OCI-LY3 (cell line): ENCODE measurements around the gene ACSL4.
"Not testable (repeated sequence)": the region's sequence is repeated elsewhere in the genome, so short reads cannot be mapped to it uniquely, and the experiment has no call there.

ENCODE experiments used
- H2AFZ ChIP-seq: fragments of 200-600, 300-600 bp; shearing (Covaris generic); 2 replicates; pipeline ENCODE4 v1.6.0; 2014; ENCODE audit warnings: antibody characterized with exemption, low read depth, low read length
- H3K27ac ChIP-seq: fragments of 200-600, 300-600 bp; sonication (generic); 2 replicates; pipeline ENCODE4 v1.5.1; 2014; ENCODE audit warnings: mild to moderate bottlenecking, low read length, moderate library complexity, mixed read lengths
- H3K27me3 ChIP-seq: fragments of 200-600, 300-600 bp; sonication (generic); 2 replicates; pipeline ENCODE4 v1.6.1; 2014; ENCODE audit warnings: low read depth, low read length, mixed read lengths
- H3K36me3 ChIP-seq: fragments of 200-600, 300-600 bp; sonication (generic); replicated peaks from 2 replicates; pipeline ENCODE3; 2014; ENCODE audit warnings: low read depth, low read length, mixed read lengths
- H3K4me1 ChIP-seq: fragments of 300-600, 200-600 bp; sonication (generic); 2 replicates; pipeline ENCODE4 v1.6.1; 2014; ENCODE audit warnings: low read length, mixed read lengths
- H3K4me2 ChIP-seq: fragments of 200-600, 300-600 bp; sonication (generic); 2 replicates; pipeline ENCODE4 v1.6.1; 2014; ENCODE audit warnings: low read length, mixed read lengths
- H3K4me3 ChIP-seq: fragments of 300-600, 200-600 bp; sonication (generic); 2 replicates; pipeline ENCODE4 v1.5.1; 2014; ENCODE audit warnings: antibody characterized with exemption, mild to moderate bottlenecking, low read length, moderate library complexity
- H3K79me2 ChIP-seq: fragments of 300-600, 200-600 bp; shearing (Covaris generic); 2 replicates; pipeline ENCODE4 v1.6.1; 2014; ENCODE audit warnings: mild to moderate bottlenecking, low read length, mixed read lengths
- H3K9ac ChIP-seq: fragments of 300-600, 200-600 bp; shearing (Covaris generic); 2 replicates; pipeline ENCODE4 v1.6.0; 2014; ENCODE audit warnings: mild to moderate bottlenecking, low read length, moderate library complexity
- H3K9me3 ChIP-seq: fragments of 200-600, 300-600 bp; shearing (Covaris generic); 2 replicates; pipeline ENCODE4 v1.6.1; 2014; ENCODE audit warnings: low read length, mixed read lengths; ENCODE audit not compliant: insufficient read depth
- H4K20me1 ChIP-seq: fragments of 200-600, 300-600 bp; sonication (generic); 2 replicates; pipeline ENCODE4 v1.6.1; 2016; ENCODE audit warnings: low read length, mixed read lengths; ENCODE audit not compliant: insufficient read depth
- EZH2phosphoT487 ChIP-seq: fragments of 200-600 bp; shearing (Covaris generic); IDR thresholded peaks from 2 replicates; pipeline ENCODE4 v1.6.1; 2018; ENCODE audit warnings: antibody characterized with exemption, mixed run types, low read depth
- TF ChIP-seq, protein P1 (sequence below): fragments of 200-600, 300-600 bp; sonication (generic); IDR thresholded peaks from 2 replicates; pipeline ENCODE4 v1.5.1; 2014; ENCODE audit warnings: antibody characterized with exemption, low read length, low read depth

Gene ACSL4

DNA sequence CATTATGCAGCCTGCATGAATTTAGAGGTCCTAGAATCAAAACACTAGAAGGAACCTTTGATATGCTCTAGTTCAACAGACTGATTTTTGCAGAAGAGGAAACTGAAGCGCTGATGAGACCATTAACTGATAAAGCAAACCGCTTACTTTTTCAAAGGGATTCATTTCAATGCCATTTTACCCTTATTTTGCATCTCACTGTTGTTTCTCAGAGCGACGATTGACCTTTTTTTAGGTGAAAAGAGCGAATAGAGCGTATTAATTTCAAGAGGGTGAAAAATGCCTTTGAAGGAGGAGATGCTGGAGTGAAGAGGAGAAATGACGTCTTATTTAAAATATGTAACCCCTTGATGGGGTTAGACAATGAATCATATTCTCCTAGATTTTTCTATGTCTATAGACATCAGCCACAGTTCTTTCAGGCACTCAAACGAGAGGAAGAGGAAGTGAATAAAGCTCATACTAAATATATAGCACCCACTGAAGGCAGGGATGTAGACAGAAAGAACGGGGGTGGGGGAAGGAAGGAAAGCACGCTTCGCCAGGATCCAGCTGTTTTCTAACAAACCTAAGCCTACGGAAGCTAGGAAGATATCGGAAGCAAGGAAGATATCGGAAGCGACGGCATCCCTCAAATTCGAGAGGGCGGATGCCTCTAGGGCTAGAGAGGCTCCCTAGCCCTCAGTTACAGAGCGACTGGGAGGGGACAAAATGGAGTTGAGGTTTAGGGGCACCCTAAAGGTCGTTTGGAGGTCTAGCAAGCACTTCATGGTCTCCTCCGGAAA lies 848 bp downstream of the ACSL4 start:
- H3K9me3 ChIP-seq: no peaks in the 10 kb centered on the region
- peak overlapping the region; percentile 98 for H3K9ac ChIP-seq
- peaks cover 36% of the 10 kb centered on the region for H3K4me1 ChIP-seq
- TF ChIP-seq EZH2phosphoT487: no peak
- TF ChIP-seq, protein P1, sequence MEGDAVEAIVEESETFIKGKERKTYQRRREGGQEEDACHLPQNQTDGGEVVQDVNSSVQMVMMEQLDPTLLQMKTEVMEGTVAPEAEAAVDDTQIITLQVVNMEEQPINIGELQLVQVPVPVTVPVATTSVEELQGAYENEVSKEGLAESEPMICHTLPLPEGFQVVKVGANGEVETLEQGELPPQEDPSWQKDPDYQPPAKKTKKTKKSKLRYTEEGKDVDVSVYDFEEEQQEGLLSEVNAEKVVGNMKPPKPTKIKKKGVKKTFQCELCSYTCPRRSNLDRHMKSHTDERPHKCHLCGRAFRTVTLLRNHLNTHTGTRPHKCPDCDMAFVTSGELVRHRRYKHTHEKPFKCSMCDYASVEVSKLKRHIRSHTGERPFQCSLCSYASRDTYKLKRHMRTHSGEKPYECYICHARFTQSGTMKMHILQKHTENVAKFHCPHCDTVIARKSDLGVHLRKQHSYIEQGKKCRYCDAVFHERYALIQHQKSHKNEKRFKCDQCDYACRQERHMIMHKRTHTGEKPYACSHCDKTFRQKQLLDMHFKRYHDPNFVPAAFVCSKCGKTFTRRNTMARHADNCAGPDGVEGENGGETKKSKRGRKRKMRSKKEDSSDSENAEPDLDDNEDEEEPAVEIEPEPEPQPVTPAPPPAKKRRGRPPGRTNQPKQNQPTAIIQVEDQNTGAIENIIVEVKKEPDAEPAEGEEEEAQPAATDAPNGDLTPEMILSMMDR: no peak
- H3K36me3 ChIP-seq: peaks cover 16% of the 10 kb centered on the region
- peak overlapping the region; percentile 65; the same call in 1 of the 2 replicates for H2AFZ ChIP-seq
- H3K4me2 ChIP-seq: peak overlapping the region; percentile 96
- H3K4me3 ChIP-seq: peak overlapping the region; percentile 100
- H3K79me2 ChIP-seq: peaks cover 58% of the 10 kb centered on the region
- H3K27me3 ChIP-seq: no peaks in the 10 kb centered on the region
- peak overlapping the region; percentile 78 for H3K27ac ChIP-seq
- H4K20me1 ChIP-seq: peaks cover 23% of the 10 kb centered on the region

DNA sequence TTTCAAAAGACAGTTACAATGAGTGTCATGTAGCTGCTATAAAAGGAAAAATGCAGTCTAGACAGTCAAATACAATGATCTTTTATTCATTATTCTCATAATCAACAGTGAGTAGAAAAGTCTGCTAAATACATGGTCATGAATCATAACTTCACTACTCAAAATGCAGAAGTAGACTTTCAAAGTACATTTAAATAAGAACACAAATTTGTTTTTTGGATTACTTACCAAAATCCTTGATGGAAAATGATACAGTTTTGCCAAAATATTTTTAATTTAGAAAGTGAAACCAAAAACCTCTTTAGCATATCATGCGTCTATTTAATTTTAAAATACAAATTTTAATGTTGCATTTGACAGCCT lies 4.9 kb downstream of the ACSL4 start:
- Histone ChIP-seq H3K4me3 (peak overlapping the region; percentile 27), H4K20me1 (peaks cover 29% of the 10 kb centered on the region), H3K9me3 (no peaks in the 10 kb centered on the region), H3K27me3 (no peaks in the 10 kb centered on the region), H3K36me3 (peaks cover 30% of the 10 kb centered on the region), H3K9ac (no peak overlapping the region), H3K4me1 (peaks cover 26% of the 10 kb centered on the region), H3K79me2 (peaks cover 94% of the 10 kb centered on the region), H2AFZ (no peak overlapping the region), H3K4me2 (peak overlapping the region; percentile 57), H3K27ac (peak overlapping the region; percentile 50)
- no peak for TF ChIP-seq EZH2phosphoT487
- TF ChIP-seq, protein P1: no peak

DNA sequence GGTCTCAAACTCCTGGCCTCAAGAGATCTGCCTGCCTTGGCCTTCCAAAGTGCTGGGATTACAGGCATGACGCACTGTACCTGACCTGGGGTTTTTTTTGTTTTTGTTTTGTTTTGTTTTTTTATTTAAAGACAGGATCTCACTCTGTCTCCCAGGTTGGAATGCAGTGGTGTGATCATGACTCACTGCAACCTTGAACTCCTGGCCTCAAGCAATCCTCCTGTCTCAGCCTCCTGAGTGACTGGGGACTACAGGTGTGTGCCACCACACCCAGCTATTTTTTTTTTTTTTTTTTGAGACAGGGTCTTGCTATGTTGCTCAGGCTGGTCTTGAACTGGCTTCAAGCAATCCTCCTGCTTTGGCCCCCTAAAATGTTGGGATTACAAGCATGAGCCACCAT lies 8.1 kb downstream of the ACSL4 start:
- H3K4me2 ChIP-seq, H3K9ac ChIP-seq, H3K4me3 ChIP-seq, H3K27ac ChIP-seq, H2AFZ ChIP-seq, H3K27me3 ChIP-seq, H3K9me3 ChIP-seq: not testable (repeated sequence)
- H4K20me1 ChIP-seq: peaks cover 41% of the 10 kb centered on the region
- H3K36me3 ChIP-seq: peaks cover 30% of the 10 kb centered on the region
- peaks cover 79% of the 10 kb centered on the region for H3K79me2 ChIP-seq
- peaks cover 39% of the 10 kb centered on the region for H3K4me1 ChIP-seq

DNA sequence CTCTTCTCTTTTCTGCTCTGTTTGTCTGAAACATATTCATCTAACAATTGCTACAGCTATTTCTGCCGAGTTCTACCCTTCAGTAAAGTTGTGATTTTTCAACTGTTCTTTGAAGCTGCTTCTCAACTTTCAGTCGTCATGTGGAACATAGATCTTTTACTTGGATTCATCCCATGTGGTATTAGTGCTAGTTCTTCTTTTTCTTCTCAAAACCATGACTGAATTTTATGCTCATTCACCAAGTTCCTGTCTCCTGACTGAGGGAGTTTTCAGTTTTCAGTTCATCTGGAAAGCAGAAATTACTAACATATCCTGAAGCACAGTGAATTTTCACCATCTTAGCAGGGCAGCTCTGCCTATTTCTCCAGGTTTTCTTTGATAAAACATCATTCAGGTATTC lies 12.1 kb downstream of the ACSL4 start:
- H4K20me1 ChIP-seq: peaks cover 56% of the 10 kb centered on the region
- H3K36me3 ChIP-seq: peaks cover 19% of the 10 kb centered on the region
- H3K27ac ChIP-seq: no peak overlapping the region; the same call in 1 of the 2 replicates
- H2AFZ ChIP-seq: no peak overlapping the region
- H3K4me1 ChIP-seq: peaks cover 33% of the 10 kb centered on the region
- no peak overlapping the region for H3K9ac ChIP-seq
- H3K4me3 ChIP-seq: no peak overlapping the region
- no peaks in the 10 kb centered on the region for H3K27me3 ChIP-seq
- no peaks in the 10 kb centered on the region for H3K9me3 ChIP-seq
- TF ChIP-seq, protein P1: no peak
- no peak for TF ChIP-seq EZH2phosphoT487
- peaks cover 64% of the 10 kb centered on the region for H3K79me2 ChIP-seq
- no peak overlapping the region for H3K4me2 ChIP-seq
